OCI-LY1 (cell line): ENCODE measurements around the gene GATA3.

Experiments
- CTCF ChIP-seq: fragments of 200-600 bp; sonication (generic), shearing (Covaris generic); IDR thresholded peaks from 2 replicates; pipeline ENCODE4 v1.5.1; 2017; ENCODE audit warnings: mild to moderate bottlenecking, antibody characterized with exemption, low read length, moderate library complexity, mixed read lengths
- EZH2 ChIP-seq: fragments of 200-600 bp; sonication (generic), shearing (Covaris generic); IDR thresholded peaks from 2 replicates; pipeline ENCODE4 v1.8.0; 2017; ENCODE audit warnings: borderline replicate concordance, mixed run types, mild to moderate bottlenecking, antibody characterized with exemption, low read length, moderate library complexity, mixed read lengths

GRCh38 chr10:8096931-8097330, 42.4 kb downstream of the GATA3 start:
- TF ChIP-seq CTCF (no peak), EZH2 (no peak)
